Panc1 (cell line): ENCODE results near the gene C1orf167. TPM values are rescaled to one million over a fixed set of nuclear protein-coding genes. Genes with fewer than 3 reads are reported as not detected.

Experiments
- ATAC-seq: fragments of 200-7000 bp; cut with Tn5 transposase; 2 replicates; pipeline ENCODE4 v1.9.1; 2020; ENCODE audit warnings: mild to moderate bottlenecking, moderate library complexity
- BruUV-seq: library from RNA; stranded (reverse); fragments of 400-500 nt; replicated peaks from 2 replicates; lab custom pipeline; 2021; lab: Mats Ljungman, UMichigan
- CTCF ChIA-PET: fragments of 300-600 bp; sonication (Branson Sonifier 250); formaldehyde crosslinking; loops from one replicate; lab custom pipeline; 2022; ENCODE audit warnings: antibody characterized with exemption; lab: Charles Lee
- POLR2A ChIA-PET: fragments of 300-600 bp; sonication (Branson Sonifier 250); formaldehyde crosslinking; loops from one replicate; lab custom pipeline; 2022; ENCODE audit warnings: antibody characterized with exemption; lab: Charles Lee
- DNase-seq: peaks from one replicate; pipeline ENCODE4 v3.0.0-alpha.2; 2010; ENCODE audit warnings: low read depth, low spot score
- H3K27ac ChIP-seq: 2 replicates; pipeline ENCODE4 v1.5.1; 2011; ENCODE audit warnings: mild to moderate bottlenecking, low read length, inconsistent platforms
- H3K27me3 ChIP-seq: fragments of 200-500 bp; sonication (Bioruptor generic); 2 replicates; pipeline ENCODE4 v1.6.0; 2014; ENCODE audit warnings: low read length, inconsistent platforms; ENCODE audit not compliant: control insufficient read depth, insufficient read depth
- H3K36me3 ChIP-seq: fragments of 200-500 bp; sonication (Bioruptor generic); 2 replicates; pipeline ENCODE4 v1.5.1; 2014; ENCODE audit warnings: inconsistent platforms, mild to moderate bottlenecking, low read length, moderate library complexity; ENCODE audit not compliant: control insufficient read depth, insufficient read depth
- H3K4me1 ChIP-seq: 2 replicates; pipeline ENCODE4 v1.5.1; 2011; ENCODE audit warnings: inconsistent platforms, mild to moderate bottlenecking, low read length, moderate library complexity; ENCODE audit not compliant: control insufficient read depth, insufficient read depth
- H3K4me3 ChIP-seq, 2 experiments: 2 replicates each; pipeline ENCODE4 v1.5.1; 2011 to 2012; ENCODE audit warnings: low read depth in 2 of 2, low read length in 2 of 2, mild to moderate bottlenecking in 2 of 2, inconsistent platforms in 1 of 2, moderate library complexity in 1 of 2
- H3K9me3 ChIP-seq: fragments of 200-500 bp; sonication (Bioruptor generic); 2 replicates; pipeline ENCODE4 v1.5.1; 2014; ENCODE audit warnings: low read depth, mild to moderate bottlenecking, inconsistent platforms, low read length, moderate library complexity; ENCODE audit not compliant: control insufficient read depth, insufficient read depth
- CTCF ChIP-seq: fragments of 450-650 bp; IDR thresholded peaks from 2 replicates; pipeline ENCODE4 v1.5.1; 2017; ENCODE audit warnings: mild to moderate bottlenecking
- POLR2AphosphoS5 ChIP-seq: IDR thresholded peaks from 2 replicates; pipeline ENCODE4 v1.6.1; 2012; ENCODE audit warnings: mild to moderate bottlenecking, low read depth, low read length, moderate library complexity
- SIN3A ChIP-seq: IDR thresholded peaks from 2 replicates; pipeline ENCODE4 v1.6.1; 2012; ENCODE audit warnings: low read depth, mild to moderate bottlenecking, low read length, moderate library complexity, borderline replicate concordance; ENCODE audit not compliant: insufficient read depth
- TCF7L2 ChIP-seq: IDR thresholded peaks from 2 replicates; pipeline ENCODE4 v1.6.1; 2011; ENCODE audit warnings: mild to moderate bottlenecking, low read depth, low read length, inconsistent platforms
- in situ Hi-C: cut with HindIII; loops from 2 replicates; pipeline ENCODE4 v1.10.0; 2016; ENCODE audit warnings: low sequenced_read_pairs, low pct_unique_long_range_greater_than_20kb
- intact Hi-C: fragments of 100-400 bp; cut with micrococcal nuclease; formaldehyde crosslinking; loops from one replicate; pipeline ENCODE4 v1.10.0; 2022; ENCODE audit not compliant: unreplicated experiment
- total RNA-seq: library from RNA; stranded (reverse); gene quantifications from one replicate; pipeline ENCODE4 v1.2.1, GENCODE V29; 2021; ENCODE audit not compliant: unreplicated experiment
- TF ChIP-seq, protein P1 (sequence below), 2 experiments: IDR thresholded peaks; 2 replicates each; pipeline ENCODE4 v1.6.1; 2011 to 2012; ENCODE audit warnings: low read depth in 2 of 2, control low read depth in 1 of 2, low read length in 1 of 2, mild to moderate bottlenecking in 1 of 2, moderate library complexity in 1 of 2; ENCODE audit not compliant: insufficient read depth in 1 of 2

The C1orf167 gene
- total RNA-seq, 1 experiment from 2014 or later, result not detected

- Histone ChIP-seq H3K9me3 (no peaks in the 10 kb centered on the region), H3K27ac (no peak overlapping the region), H3K36me3 (no peaks in the 10 kb centered on the region), H3K4me1 (no peaks in the 10 kb centered on the region), H3K4me3 (no peak overlapping the region), H3K27me3 (no peaks in the 10 kb centered on the region)
- intact Hi-C loops, result no loop called here
- TF ChIP-seq CTCF (no peak), SIN3A (no peak), POLR2AphosphoS5 (no peak), TCF7L2 (no peak)
- TF ChIP-seq, protein P1, sequence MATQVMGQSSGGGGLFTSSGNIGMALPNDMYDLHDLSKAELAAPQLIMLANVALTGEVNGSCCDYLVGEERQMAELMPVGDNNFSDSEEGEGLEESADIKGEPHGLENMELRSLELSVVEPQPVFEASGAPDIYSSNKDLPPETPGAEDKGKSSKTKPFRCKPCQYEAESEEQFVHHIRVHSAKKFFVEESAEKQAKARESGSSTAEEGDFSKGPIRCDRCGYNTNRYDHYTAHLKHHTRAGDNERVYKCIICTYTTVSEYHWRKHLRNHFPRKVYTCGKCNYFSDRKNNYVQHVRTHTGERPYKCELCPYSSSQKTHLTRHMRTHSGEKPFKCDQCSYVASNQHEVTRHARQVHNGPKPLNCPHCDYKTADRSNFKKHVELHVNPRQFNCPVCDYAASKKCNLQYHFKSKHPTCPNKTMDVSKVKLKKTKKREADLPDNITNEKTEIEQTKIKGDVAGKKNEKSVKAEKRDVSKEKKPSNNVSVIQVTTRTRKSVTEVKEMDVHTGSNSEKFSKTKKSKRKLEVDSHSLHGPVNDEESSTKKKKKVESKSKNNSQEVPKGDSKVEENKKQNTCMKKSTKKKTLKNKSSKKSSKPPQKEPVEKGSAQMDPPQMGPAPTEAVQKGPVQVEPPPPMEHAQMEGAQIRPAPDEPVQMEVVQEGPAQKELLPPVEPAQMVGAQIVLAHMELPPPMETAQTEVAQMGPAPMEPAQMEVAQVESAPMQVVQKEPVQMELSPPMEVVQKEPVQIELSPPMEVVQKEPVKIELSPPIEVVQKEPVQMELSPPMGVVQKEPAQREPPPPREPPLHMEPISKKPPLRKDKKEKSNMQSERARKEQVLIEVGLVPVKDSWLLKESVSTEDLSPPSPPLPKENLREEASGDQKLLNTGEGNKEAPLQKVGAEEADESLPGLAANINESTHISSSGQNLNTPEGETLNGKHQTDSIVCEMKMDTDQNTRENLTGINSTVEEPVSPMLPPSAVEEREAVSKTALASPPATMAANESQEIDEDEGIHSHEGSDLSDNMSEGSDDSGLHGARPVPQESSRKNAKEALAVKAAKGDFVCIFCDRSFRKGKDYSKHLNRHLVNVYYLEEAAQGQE (IDR thresholded peaks at IDR 0.05; ENCODE audit: insufficient read depth in 1 of 2, low read depth in 2 of 2, low read length in 1 of 2), result no peak
- ChIA-PET CTCF (no interaction called here), POLR2A (no interaction called here)
- ATAC-seq (no peak), DNase-seq (no peak)
- BruUV-seq, result no TSS peak
- in situ Hi-C loops, result no loop called here
These were observed 8.0 kb downstream of the C1orf167 start for GRCh38 chr1:11770011-11770410.

DNA sequence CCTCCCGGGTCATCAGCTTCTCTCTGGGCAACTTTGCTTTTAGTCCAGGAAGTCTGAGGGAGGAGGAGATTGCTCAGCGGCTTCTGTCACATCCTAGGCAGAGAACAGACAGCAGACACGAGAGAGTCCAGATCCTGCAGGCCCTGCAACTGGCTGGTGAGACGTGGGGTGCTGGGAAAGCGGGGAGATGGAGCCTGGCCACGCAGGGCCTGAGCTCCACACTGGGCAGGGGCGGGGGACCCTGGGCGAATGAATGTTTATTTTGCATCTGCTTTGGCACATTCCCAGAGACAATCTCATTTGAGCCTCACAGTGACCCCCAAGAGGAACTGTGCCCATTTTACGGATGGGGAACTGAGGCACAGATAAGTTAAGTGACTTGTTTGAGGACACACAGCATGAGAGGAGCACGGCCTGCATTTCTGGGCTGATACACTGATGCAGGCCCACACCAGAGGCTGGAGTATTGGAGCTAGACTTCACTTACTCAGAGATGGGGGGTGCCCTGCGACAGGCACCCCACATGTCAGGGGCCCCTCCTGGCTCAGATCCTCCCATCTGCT lies 9.6 kb downstream of the C1orf167 start:
- Histone ChIP-seq H3K27ac (no peak overlapping the region), H3K9me3 (no peaks in the 10 kb centered on the region), H3K4me3 (no peak overlapping the region), H3K36me3 (no peaks in the 10 kb centered on the region), H3K27me3 (no peaks in the 10 kb centered on the region), H3K4me1 (no peaks in the 10 kb centered on the region)
- BruUV-seq, result no TSS peak
- DNase-seq, result no peak
- ChIA-PET POLR2A (interaction anchor here (0.7 kb wide), 1 partner anchor 234 kb away, joined by 4 read pairs; no protein-coding TSS in a partner anchor), CTCF (no interaction called here)
- TF ChIP-seq POLR2AphosphoS5 (no peak), CTCF (no peak), TCF7L2 (no peak), SIN3A (no peak)
- TF ChIP-seq, protein P1 (IDR thresholded peaks at IDR 0.05; ENCODE audit: insufficient read depth in 1 of 2, low read depth in 2 of 2, low read length in 1 of 2), result no peak
- in situ Hi-C loops (no loop called here), intact Hi-C loops (no loop called here)
- no peak for ATAC-seq
